ENCODE results near the gene RIOX2. TPM values are rescaled to one million over a fixed set of nuclear protein-coding genes. Genes with fewer than 3 reads are reported as not detected.
"Not testable (repeated sequence)": the region's sequence is repeated elsewhere in the genome, so short reads cannot be mapped to it uniquely, and the experiment has no call there.

The RIOX2 gene
- total and polyA plus RNA-seq, 2 experiments from 2014 or later = 29.1 to 36.4 TPM

DNA sequence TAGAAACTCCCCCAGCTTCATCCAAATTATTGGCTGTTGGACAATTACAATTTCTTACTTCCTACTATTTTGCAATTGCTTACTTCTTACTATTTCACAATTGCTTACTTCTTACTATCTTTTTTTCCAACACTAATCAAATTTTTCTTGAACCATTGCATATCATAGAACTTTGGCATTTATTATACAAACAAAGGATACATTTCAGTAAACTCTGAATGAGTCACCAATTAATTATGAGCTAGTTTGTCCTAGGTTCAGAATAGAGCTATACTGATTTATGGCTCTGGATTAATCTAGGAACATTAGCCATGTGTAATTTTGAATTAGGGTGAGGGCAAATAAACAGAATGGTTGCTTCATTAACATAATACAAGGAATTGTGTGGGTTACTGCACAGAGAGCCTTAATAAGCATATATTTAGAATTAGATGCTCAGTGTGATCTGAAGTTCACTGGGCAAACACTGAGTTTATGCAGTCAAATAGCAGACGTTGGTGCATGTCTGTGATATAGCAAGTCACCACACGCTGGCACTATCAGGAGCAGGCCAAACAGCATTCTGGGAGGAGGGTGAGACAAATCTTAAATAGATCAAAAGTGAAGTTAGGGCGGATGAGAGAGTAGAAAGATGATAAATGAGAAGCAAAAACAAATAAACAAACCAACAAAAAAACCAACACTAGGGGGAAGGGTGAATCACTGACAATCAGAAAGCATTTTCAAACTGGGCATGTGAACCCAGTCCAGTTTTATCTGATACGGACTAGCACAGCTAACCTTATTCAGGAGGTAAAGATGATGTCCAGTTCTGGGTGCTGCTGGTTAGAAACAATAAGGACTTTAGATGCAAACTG lies 41.4 kb upstream of the RIOX2 start:
- H3K4me3 ChIP-seq = no peak overlapping the region
- TF ChIP-seq EZH2 (IDR thresholded peaks at IDR 0.05; ENCODE audit: insufficient read depth, poor library complexity, severe bottlenecking) (no peak), EZH2phosphoT487 (IDR thresholded peaks at IDR 0.05; ENCODE audit: insufficient read depth, low read depth) (no peak)
- no peaks in the 10 kb centered on the region for H4K20me1 ChIP-seq (ENCODE audit: insufficient read depth)
- no peaks in the 10 kb centered on the region for H3K9me3 ChIP-seq (ENCODE audit: low read depth)
- WGBS, 2 experiments (ENCODE audit: low coverage in 1 of 2, low lambda C conversion rate in 2 of 2, missing lambda C conversion rate in 2 of 2) = 47 to 49% methylated on average over 4 of the region's 4 CpGs
- H2AFZ ChIP-seq = no peak overlapping the region
- no peaks in the 10 kb centered on the region for H3K79me2 ChIP-seq (ENCODE audit: insufficient read depth)
- H3K27ac ChIP-seq = no peak overlapping the region
- peak; percentile 6 for DNase-seq
- H3K4me2 ChIP-seq (ENCODE audit: unreplicated experiment) = no peak overlapping the region
- no peaks in the 10 kb centered on the region; the same call in 1 of the 2 replicates for H3K27me3 ChIP-seq (replicated peaks; ENCODE audit: insufficient read depth)
- H3K4me1 ChIP-seq (ENCODE audit: insufficient read depth) = no peaks in the 10 kb centered on the region
- no peaks in the 10 kb centered on the region for H3F3A ChIP-seq (ENCODE audit: insufficient read depth)
- H3K36me3 ChIP-seq (ENCODE audit: low read depth) = no peaks in the 10 kb centered on the region
- in situ Hi-C loops (cut with MboI) = no loop called here
- H3K9me2 ChIP-seq (ENCODE audit: insufficient read depth) = no peaks in the 10 kb centered on the region
- no peak overlapping the region for H3K9ac ChIP-seq

DNA sequence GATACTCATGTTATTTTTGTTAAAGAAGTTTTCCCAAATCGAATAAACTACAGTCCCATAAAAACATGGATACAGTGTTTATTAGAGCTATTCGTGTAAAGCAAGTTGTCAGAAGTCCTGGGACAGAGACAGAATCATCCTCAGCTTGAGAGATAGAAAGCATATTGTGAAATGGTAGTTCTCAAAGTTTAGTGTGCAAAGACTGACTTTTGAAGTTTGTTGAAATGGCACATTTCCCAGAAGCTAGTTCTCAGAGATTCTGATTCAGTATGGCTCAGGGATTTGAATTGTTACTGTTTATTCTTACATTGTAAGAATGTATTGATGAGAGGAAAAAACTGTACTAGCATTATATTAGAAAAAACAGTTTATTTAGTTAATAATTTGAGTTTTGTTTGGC lies 40.7 kb upstream of the RIOX2 start:
- H3F3A ChIP-seq (ENCODE audit: insufficient read depth) = no peaks in the 10 kb centered on the region
- no peak overlapping the region for H3K9ac ChIP-seq
- no peak overlapping the region for H3K4me3 ChIP-seq
- no peaks in the 10 kb centered on the region for H3K9me3 ChIP-seq (ENCODE audit: low read depth)
- no peaks in the 10 kb centered on the region; the same call in 1 of the 2 replicates for H3K27me3 ChIP-seq (replicated peaks; ENCODE audit: insufficient read depth)
- H4K20me1 ChIP-seq (ENCODE audit: insufficient read depth) = no peaks in the 10 kb centered on the region
- no peaks in the 10 kb centered on the region for H3K9me2 ChIP-seq (ENCODE audit: insufficient read depth)
- H3K4me1 ChIP-seq (ENCODE audit: insufficient read depth) = no peaks in the 10 kb centered on the region
- TF ChIP-seq EZH2phosphoT487 (IDR thresholded peaks at IDR 0.05; ENCODE audit: insufficient read depth, low read depth) (no peak), EZH2 (IDR thresholded peaks at IDR 0.05; ENCODE audit: insufficient read depth, poor library complexity, severe bottlenecking) (no peak)
- no peaks in the 10 kb centered on the region for H3K36me3 ChIP-seq (ENCODE audit: low read depth)
- no peak overlapping the region for H3K4me2 ChIP-seq (ENCODE audit: unreplicated experiment)
- DNase-seq = peak; percentile 65
- no peak overlapping the region for H2AFZ ChIP-seq
- in situ Hi-C loops (cut with MboI) = no loop called here
- no peaks in the 10 kb centered on the region for H3K79me2 ChIP-seq (ENCODE audit: insufficient read depth)
- no peak overlapping the region for H3K27ac ChIP-seq
- 2 to 3% methylated on average over 2 of the region's 2 CpGs for WGBS, 2 experiments (ENCODE audit: low coverage in 1 of 2, low lambda C conversion rate in 2 of 2, missing lambda C conversion rate in 2 of 2)

DNA sequence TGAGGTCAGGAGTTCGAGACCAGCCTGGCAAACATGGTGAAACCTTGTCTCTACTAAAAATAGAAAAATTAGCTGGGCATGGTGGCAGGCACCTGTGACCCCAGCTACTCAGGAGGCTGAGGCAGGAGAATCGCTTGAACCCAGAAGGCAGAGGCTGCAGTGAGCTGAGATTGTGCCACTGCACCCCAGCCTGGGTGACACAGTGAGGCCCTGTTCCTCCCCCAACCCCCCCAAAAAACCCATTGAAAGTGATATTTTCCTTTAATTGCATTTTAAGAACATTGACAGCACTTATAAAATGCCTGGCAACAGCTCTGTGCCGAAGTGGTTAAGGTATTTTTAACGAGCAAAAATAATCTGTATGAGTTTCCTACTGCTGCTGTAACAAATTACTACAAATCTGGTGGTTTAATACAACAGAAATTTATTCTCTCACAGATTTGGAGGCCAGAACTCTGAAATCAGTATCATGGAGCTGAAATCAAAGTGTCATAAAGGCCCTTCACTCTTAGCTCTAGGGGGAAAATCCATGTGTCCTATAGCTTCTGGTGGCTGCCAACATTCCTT lies 38.7 kb upstream of the RIOX2 start:
- H3K27me3 ChIP-seq (replicated peaks; ENCODE audit: insufficient read depth); in situ Hi-C loops (cut with MboI); H4K20me1 ChIP-seq (ENCODE audit: insufficient read depth); H3K4me3 ChIP-seq; H3K9ac ChIP-seq; H3F3A ChIP-seq (ENCODE audit: insufficient read depth); H3K36me3 ChIP-seq (ENCODE audit: low read depth); H3K4me1 ChIP-seq (ENCODE audit: insufficient read depth); H3K4me2 ChIP-seq (ENCODE audit: unreplicated experiment); H3K79me2 ChIP-seq (ENCODE audit: insufficient read depth); H2AFZ ChIP-seq; H3K9me3 ChIP-seq (ENCODE audit: low read depth); DNase-seq; H3K9me2 ChIP-seq (ENCODE audit: insufficient read depth); H3K27ac ChIP-seq: not testable (repeated sequence)
- WGBS, 2 experiments (ENCODE audit: low coverage in 1 of 2, low lambda C conversion rate in 2 of 2, missing lambda C conversion rate in 2 of 2) = 53 to 62% methylated on average over 4 of the region's 4 CpGs

DNA sequence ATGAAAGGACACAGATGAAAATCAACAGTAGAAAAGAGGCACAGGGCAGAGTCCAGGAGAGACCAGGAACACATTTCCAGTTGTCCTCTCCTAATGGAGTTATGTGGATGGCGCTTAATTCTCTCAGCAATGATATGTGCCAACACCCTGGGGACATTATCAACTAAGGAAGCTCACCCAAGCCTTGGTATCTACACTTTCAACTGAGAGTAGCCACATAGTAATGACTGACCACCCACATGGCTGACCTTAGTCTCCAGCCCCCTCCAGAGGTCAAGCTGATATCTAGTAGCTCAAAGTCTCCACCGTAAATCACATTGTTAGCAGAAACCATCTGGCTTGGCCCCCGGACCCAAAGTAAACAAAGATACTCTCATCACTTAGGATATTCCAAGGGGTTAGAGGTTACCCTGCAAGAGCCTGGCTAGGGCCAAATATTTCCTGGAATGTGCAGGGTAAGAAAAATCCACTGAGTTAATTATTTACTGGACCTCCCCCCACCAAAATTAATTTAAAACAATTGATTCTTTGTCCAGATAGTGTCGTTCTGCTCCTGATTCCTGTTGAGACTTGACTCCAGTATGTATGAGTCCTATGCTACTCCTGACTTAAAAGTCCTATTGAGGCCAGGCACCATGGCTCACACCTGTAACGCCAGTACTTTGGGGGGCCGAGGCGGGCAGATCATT lies 38.1 kb upstream of the RIOX2 start:
- H3K4me1 ChIP-seq (ENCODE audit: insufficient read depth) = no peaks in the 10 kb centered on the region
- in situ Hi-C loops (cut with MboI) = no loop called here
- TF ChIP-seq EZH2phosphoT487 (IDR thresholded peaks at IDR 0.05; ENCODE audit: insufficient read depth, low read depth) (no peak), EZH2 (IDR thresholded peaks at IDR 0.05; ENCODE audit: insufficient read depth, poor library complexity, severe bottlenecking) (no peak)
- H3K36me3 ChIP-seq (ENCODE audit: low read depth) = no peaks in the 10 kb centered on the region
- H3K4me3 ChIP-seq = no peak overlapping the region
- no peaks in the 10 kb centered on the region for H4K20me1 ChIP-seq (ENCODE audit: insufficient read depth)
- no peaks in the 10 kb centered on the region for H3K9me3 ChIP-seq (ENCODE audit: low read depth)
- 82 to 83% methylated on average over 7 of the region's 7 CpGs for WGBS, 2 experiments (ENCODE audit: low coverage in 1 of 2, low lambda C conversion rate in 2 of 2, missing lambda C conversion rate in 2 of 2)
- no peaks in the 10 kb centered on the region for H3K9me2 ChIP-seq (ENCODE audit: insufficient read depth)
- H3K4me2 ChIP-seq (ENCODE audit: unreplicated experiment) = no peak overlapping the region
- no peak overlapping the region for H2AFZ ChIP-seq
- no peak for DNase-seq
- no peak overlapping the region for H3K27ac ChIP-seq
- H3K9ac ChIP-seq = no peak overlapping the region
- no peaks in the 10 kb centered on the region; the same call in 1 of the 2 replicates for H3K27me3 ChIP-seq (replicated peaks; ENCODE audit: insufficient read depth)
- H3K79me2 ChIP-seq (ENCODE audit: insufficient read depth) = no peaks in the 10 kb centered on the region
- no peaks in the 10 kb centered on the region for H3F3A ChIP-seq (ENCODE audit: insufficient read depth)

All from GM23248 (cell line).